HG03469 (cell line): ENCODE results near the gene SSX4B.
"Not testable (repeated sequence)": the region's sequence is repeated elsewhere in the genome, so short reads cannot be mapped to it uniquely, and the experiment has no call there.

Experiments
- ATAC-seq: cut with Tn5 transposase; IDR thresholded peaks from one replicate; pipeline ENCODE4 v1.9.1; 2021; ENCODE audit warnings: mild to moderate bottlenecking, moderate library complexity, moderate number of reproducible peaks; ENCODE audit not compliant: unreplicated experiment

Gene SSX4B, protein sequence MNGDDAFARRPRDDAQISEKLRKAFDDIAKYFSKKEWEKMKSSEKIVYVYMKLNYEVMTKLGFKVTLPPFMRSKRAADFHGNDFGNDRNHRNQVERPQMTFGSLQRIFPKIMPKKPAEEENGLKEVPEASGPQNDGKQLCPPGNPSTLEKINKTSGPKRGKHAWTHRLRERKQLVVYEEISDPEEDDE

DNA sequence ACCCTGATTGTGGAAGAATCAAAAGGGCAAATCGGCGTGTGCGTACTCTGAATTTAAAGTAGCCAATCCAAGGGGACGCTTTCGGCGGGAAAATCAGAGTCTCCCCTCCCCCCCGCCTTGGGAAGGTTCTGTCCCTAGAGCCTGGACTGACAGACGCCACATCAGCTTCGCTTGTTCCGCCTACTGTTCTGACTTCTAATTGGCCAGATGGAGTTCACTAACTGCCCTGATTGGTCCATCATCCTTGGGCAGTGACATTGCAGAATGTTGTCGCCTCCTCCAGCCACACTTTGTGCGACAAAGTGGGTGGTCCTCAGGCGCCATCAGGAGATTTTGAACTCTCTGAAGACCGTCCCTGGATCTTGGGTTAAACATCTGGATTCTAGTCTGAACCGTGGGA is at the start of gene SSX4B:
TSS of gene SSX4B (minus strand) at position 101 of the 400 bp plus-strand sequence. CDS start 588 bp downstream, outside the sequence.
- not testable (repeated sequence) for ATAC-seq

DNA sequence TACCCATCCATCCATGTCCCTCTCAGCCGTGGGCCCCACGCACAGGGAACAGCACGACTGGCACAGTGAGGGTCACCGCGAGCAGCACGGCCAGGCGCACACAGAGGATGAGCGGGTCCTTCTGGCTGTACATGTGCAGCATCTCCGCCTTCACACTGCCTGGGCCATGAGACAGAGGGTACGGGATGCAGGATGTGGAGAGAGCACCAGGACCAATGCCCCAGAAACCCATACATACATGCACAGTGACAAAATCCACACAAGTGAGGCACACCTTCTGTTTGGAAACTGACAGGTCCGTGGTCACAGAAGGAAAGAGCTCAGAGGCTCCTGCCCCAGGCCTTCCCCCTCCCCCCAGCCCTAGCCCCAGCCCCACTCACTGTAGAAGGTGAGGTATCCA is 48.8 kb upstream of the SSX4B start:
- no peak for ATAC-seq

DNA sequence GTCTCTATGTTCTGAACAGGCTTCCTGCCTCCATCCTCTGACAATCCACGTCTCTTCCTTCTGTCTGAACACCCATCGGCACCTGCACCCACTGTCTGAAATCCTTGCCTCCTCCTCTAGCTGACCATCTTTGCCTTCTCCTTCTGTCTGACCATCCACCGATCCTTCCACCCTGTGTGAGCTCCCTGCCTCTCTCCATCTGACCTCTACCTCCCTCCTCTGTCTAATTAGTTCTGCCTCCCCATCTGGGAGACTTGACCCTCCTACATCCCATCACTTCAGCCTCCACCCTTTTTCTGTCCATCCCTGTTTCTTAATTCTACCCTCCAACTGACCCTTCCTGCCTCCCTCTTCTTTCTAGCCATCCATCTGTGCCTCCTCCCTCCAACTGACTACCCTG is 48.3 kb upstream of the SSX4B start:
- no peak for ATAC-seq

DNA sequence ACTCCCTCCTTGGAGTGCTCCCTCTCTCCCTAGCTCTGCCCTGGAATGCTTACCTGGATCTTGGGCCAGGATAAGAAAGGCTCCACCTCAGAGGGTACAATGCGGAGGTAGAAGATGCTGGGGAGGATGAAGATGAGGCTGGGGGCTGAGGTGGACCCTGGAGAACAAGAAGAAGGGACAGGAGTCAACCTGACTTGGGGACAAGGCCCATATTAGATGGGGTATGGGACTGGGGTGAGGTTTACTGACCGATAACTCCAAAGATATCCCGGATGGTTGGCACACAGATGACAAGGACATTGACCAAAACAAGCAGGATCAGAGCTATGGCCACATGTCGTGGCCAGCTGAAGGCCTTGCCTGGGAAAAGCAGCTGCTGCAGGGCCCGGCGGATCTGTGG is 47.7 kb upstream of the SSX4B start:
- ATAC-seq: no peak

DNA sequence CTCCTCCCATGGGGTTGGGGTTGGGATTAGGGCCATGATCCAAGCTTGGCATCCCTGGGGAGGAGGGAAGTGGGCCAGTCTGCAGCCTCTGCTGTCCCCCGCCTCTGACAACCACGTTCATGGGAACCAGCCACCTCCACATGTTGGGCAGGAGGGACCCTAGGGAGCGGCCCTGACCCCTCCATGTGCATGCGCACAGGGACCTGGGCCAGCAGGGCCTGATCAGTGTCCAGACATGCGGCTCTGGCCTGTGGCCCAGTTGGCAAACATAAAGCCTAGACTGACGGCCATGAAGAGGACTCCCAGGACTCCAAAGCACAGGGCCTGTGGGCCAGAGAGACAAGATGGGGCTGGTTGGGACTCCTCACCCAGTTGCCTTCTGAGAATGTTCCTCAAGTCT is 47.0 kb upstream of the SSX4B start:
- no peak for ATAC-seq

DNA sequence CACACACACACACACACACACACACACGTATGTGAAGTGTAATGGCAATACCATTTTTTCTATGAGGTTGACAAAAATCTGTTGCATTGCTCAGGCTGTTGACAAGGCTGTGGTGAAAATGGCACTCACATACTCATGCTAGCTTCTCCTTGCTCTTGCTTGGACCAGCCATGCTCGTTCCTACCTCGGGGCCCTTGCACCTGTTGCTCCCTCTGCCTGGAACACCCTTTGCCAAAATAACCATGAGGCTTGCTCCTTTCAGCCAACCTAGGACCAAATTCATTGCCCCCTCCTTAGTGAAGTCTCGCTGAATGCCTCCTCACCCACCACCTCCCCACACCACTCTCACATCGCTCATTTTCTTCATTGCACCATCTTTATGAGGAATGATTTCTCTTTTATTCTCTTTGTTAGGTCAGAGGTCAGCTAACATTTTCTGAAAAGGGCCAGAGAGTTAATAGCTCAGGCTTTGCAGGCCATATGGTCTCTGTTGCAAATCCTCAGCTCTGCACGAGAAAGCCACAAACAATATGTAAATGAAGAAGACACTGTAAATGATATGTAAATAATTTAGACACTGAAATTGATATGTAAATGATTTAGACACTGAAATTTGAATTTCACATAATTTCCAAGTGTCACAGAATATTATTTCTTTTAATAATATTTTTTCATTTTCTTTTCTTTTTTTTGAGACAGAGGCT is 45.0 kb upstream of the SSX4B start:
- no peak for ATAC-seq

DNA sequence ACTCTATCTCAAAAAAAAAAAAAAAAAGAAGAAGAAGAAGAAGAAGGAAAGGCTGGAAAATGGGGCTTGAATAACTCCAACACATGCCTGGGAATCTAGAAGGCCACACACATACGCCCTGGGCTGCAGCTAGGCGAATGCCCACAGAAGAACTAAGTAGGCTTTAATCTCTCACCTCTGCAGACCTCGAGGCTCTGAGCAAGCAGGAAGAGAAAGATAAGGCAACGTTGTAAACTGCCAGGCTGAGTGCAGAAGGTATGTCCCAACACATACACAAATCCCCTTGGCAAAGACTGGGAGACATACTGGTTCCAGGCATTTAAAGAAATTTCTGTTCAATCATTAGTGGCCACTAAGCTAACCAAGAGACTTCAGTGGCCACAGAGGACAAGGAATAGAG is 39.9 kb upstream of the SSX4B start:
- no peak for ATAC-seq

DNA sequence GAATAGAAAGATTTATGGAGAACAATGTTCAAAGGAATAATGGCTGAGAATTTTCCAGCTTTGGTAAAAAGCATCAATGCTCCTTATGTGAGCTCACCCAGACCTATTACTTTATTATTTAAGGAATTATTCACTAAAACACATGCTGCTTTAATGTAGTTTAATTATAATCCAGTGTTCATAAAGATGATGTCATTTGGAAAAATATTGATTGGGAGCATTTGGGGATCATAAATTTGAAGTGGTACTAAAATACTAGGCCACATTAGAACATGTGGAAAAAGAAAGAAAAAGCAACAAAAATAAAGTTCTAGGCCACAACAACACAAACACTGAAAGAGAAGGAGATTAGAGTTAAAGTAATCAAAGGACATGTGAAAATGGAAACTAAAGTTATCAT is 38.3 kb upstream of the SSX4B start:
- ATAC-seq: no peak

DNA sequence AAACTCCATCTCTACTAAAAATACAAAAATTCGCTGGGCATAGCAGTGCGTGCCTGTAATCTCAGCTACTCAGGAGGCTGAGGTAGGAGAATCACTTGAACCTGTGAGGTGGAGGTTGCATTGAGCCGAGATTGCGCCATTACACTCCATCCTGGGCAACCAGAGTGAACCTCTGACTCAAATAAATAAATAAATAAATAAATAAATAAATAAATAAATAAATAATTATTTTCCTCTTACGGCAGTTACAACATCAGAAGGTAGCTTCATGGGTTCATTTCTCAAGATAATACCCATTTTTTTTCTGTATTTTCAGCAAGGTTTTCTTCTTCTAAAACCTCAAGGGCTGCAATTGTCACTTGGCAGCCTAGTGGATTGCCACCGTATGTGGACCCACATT is 35.4 kb upstream of the SSX4B start:
- not testable (repeated sequence) for ATAC-seq

DNA sequence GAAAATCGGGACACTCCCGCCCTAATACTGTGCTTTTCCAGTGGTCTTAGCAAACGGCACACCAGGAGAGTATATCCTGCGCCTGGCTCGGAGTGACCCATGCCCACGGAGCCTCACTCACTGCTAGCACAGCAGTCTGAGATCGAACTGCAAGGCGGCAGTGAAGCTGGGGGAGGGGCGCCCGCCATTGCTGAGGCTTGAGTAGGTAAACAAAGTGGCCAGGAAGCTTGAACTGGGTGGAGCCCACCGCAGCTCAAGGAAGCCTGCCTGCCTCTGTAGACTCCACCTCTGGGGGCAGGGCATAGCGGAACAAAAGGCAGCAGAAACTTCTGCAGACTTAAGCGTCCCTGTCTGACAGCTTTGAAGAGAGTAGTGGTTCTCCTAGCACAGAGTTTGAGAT is 22.0 kb upstream of the SSX4B start:
- not testable (repeated sequence) for ATAC-seq

DNA sequence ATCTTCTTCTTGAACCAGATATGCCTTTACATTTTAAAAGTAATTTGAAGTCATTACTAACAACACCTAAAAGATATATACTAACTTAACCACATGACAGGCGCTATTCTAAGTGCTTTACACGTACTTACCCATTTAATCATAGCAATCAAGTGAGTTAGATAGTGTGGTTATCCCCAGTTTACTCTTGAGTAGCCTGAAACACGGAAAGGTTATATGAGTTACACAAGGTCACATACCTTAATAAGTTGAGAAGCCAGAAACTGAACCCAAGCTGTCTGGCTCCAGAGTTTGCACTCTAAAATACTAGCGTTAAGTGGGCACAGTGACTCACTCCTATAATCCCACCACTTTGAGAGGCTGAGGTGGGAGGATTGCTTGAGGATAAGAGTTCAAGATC is 18.4 kb upstream of the SSX4B start:
- not testable (repeated sequence) for ATAC-seq

DNA sequence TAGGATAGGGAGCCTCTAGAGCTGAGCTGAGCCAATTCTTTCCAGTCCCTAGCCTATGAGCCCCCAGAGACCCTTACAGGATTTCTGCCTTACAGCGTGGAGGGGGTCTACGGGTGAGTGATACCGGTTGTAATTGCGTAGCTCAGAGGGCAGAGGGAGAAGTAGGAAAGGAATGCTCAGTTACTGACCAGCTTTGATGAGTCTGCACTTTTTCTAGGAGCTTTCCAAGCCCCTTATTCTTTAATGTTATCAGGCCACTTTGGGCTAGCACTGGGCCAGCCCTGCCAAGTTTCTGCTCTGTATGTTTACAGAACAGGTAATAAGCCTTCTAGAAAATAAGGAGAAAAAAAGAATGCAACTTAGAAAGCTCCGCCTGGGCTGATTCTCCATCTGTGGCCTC is 17.8 kb upstream of the SSX4B start:
- not testable (repeated sequence) for ATAC-seq

DNA sequence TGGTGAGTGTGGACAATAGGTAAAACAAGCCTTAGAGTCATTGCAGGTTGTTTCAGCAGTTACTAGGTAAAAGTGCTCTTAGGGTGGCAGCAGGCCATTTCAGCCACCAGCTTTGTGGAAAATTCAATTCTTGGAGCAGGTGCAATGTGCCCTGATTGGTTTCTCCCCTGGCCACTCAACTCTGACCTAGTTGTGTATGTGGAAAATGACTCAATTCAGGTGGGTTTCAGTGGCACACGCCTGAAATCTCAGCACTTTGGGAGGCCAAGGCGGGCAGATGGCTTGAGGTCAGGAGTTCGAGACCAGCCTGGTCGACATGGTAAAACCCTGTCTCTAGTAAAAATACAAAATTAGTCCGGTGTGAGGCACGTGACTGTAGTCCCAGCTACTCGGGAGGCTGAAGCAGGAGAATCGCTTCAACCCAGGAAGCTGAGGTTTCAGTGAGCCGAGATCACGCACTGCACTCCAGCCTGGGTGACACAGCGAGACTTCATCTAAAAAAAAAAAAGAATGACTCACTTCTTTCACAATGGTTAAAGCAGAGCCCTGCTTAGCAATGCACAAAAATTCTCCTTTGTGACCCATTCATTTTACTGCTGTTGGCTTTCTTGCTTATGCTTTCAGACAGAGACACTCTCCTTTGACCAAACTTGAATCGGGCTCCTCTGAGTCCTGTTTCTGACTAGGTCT is 15.4 kb upstream of the SSX4B start:
- not testable (repeated sequence) for ATAC-seq

DNA sequence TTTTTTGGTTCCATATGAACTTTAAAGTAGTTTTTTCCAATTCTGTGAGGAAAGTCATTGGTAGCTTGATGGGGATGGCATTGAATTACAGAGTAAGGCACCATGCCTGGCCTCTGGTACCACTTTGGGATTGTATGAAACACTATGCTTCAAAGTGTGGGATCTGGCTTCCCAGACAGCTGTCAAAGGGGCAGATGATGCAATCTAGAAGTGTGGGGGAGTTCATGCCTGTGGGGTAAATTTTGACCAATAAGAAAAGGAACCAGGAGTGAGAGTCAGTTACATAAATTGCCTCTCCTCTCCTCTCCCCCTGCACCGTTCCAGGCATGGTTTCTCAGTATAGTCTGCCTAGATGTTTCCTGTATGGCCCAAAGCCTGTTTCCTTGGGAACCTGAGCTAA is 13.9 kb downstream of the SSX4B start:
- not testable (repeated sequence) for ATAC-seq

DNA sequence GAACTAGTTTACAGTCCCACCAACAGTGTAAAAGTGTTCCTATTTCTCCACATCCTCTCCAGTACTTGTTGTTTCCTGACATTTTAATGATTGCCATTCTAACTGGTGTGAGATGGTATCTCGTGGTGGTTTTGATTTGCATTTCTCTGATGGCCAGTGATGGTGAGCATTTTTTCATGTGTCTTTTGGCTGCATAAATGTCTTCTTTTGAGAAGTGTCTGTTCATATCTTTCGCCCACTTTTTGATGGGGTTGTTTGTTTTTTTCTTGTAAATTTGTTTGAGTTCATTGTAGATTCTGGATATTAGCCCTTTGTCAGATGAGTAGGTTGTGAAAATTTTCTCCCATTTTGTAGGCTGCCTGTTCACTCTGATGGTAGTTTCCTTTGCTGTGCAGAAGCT is 14.8 kb downstream of the SSX4B start:
- ATAC-seq: not testable (repeated sequence)

DNA sequence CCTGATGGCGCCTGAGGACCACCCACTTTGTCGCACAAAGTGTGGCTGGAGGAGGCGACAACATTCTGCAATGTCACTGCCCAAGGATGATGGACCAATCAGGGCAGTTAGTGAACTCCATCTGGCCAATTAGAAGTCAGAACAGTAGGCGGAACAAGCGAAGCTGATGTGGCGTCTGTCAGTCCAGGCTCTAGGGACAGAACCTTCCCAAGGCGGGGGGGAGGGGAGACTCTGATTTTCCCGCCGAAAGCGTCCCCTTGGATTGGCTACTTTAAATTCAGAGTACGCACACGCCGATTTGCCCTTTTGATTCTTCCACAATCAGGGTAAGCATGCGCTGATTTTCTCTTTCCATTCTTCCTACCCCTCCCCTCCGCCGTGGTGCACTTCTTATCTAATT is 28.5 kb downstream of the SSX4B start, which contains the start of gene SSX4:
TSS of gene SSX4 (plus strand) at position 301 of the 400 bp plus-strand sequence. CDS start 515 bp downstream, outside the sequence.
- not testable (repeated sequence) for ATAC-seq

DNA sequence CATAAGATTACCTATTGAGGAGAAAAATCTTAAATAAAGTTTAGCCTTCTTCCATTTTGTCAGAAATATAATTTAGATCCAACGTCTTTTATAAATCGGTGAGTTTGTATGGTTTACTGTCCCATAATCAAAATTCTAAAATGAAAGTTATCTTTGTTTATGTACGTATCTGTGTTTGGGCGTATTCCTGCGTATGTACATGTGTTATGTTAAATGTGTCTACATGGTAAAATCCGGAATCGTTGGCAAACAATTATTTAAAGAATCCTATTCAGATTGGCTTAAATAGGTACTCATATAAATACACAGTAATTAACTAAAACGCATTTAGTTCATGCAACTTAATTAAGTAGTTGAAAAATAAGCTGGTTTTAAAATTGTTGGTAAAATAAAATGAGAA is 41.4 kb downstream of the SSX4B start:
- not testable (repeated sequence) for ATAC-seq

DNA sequence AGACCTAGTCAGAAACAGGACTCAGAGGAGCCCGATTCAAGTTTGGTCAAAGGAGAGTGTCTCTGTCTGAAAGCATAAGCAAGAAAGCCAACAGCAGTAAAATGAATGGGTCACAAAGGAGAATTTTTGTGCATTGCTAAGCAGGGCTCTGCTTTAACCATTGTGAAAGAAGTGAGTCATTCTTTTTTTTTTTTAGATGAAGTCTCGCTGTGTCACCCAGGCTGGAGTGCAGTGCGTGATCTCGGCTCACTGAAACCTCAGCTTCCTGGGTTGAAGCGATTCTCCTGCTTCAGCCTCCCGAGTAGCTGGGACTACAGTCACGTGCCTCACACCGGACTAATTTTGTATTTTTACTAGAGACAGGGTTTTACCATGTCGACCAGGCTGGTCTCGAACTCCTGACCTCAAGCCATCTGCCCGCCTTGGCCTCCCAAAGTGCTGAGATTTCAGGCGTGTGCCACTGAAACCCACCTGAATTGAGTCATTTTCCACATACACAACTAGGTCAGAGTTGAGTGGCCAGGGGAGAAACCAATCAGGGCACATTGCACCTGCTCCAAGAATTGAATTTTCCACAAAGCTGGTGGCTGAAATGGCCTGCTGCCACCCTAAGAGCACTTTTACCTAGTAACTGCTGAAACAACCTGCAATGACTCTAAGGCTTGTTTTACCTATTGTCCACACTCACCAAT is 43.9 kb downstream of the SSX4B start:
- not testable (repeated sequence) for ATAC-seq

DNA sequence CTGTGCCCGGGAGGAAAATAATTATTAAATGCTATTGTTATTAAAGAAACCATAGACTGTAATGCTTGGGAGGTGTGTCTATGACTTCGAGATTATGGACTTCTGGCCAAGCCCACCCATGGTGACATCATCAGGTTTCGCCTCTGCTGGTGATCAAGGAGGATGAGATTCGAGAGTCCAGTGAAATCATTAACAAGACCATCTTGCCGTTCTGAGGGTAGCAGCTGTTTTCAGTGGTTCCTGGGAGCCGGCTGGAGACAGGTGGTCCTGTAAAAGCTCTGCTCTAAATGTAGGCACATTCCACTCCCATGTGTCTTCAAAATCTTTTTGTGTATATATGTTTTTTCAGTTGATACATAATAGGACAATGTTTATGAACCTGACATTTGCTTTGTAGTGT is 52.5 kb downstream of the SSX4B start:
- not testable (repeated sequence) for ATAC-seq

DNA sequence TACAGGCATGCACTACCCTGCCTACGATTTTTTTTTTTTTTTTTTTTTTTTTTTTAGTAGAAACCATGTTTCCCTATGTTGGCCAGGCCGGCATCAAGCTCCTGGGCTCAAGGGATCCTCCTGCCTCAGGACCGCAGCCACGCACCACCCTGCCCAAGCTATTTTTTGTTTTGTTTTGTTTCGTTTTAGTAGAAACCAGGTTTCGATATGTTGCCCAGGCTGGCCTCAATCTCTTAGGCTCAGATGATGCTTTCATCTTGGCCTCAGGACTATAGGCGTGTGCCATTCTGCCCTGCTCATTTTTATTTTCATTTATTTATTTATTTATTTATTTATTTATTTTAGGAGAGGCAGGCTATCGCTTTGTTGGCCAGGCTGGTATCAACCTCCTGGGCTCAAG is 54.1 kb downstream of the SSX4B start:
- ATAC-seq: no peak
